Right renal cortex interstitium (tissue), 3 donors: ENCODE data around the gene DNAJB12. TPM values are rescaled to one million over a fixed set of nuclear protein-coding genes. Genes with fewer than 3 reads are reported as not detected.
"Not testable (repeated sequence)": the region's sequence is repeated elsewhere in the genome, so short reads cannot be mapped to it uniquely, and the experiment has no call there.

ENCODE experiments used
- DNase-seq, 3 donors: peaks; one replicate each; pipeline ENCODE4 v3.0.0-alpha.2; 2013; ENCODE audit warnings: low read depth in 3 of 3, low spot score in 2 of 3
- polyA plus RNA-seq, 3 donors: library from polyadenylated mRNA; unstranded; fragments of 120-200 nt; gene quantifications; one replicate each; pipeline ENCODE4 v1.2.1, GENCODE V29; 2013; ENCODE audit not compliant: insufficient read length in 3 of 3

Gene DNAJB12
- polyA plus RNA-seq, 3 donors, result 28.6 to 35.0 (median 32.7) TPM

DNA sequence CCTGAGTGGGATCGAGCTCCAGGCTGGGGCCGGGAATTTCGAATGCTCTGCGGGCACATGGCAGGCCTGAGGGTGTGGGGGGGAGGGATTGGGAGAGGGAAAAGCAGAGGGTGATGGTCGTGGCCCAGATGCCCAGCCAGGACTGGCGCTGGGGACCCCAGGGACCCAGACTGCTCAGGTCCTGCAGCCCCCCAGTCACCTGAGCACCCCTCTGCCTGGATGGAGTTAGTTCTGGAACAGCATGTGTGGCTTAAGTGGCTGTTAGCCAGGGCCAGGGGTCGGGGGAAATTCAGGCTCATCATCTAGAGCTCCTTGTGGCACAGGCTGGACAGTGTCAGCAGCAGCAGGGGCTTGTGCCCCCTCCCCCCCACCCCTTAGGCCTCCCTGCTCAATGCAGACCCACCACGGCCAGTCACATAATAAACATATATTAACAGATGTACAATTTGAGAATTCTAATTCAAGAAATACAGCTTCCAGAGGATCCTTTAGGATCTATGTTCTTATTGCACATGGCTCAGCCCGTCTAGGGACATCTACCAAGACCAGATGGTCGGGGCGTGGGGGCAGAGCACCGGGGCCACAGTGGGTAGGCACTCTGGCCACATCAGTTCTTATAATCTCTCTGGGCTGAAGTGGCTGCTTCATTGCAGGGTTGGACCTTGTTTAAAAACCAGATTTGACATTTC lies 22.2 kb downstream of the DNAJB12 start:
- DNase-seq, result no peak

DNA sequence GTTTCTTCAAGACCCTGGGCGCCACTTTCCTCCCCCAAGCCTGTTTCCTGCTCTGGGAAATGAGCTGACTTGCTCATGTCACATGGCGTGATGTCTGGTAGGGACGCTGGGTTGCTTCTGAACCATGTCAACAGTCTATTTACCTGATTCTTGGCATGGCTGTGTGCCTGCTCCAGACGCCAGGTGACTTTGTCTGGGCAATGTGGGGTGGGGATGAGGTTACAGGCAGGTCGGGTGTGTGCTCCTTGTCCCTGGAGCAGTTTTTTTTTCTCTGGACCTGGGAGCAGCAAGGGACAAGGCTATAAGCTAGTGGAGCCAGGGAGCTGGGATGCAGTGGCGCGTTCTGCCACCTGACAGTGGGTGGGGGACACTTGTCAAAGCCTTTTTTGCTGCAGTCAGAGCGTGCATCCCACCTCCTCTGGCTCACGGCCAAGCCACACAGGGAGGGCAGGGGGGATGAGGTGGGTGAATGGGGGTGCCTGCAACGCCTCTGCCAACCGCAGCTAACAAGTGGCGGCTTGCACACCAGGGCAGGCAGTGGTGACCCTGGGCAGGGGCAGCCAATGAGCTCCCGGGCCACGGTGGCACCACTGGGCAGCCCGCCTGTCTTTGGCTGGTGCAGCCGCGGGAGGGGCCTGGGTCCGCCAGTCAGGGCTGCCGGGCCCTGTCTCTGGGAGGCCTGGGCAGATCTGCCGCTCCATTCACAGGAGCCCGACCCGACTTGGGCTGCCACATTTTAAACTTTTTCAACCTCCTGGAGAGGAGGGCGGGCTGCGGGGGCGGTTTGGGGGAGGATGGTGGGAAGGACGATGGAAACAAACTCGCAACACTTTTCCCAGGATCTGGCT lies 22.9 kb downstream of the DNAJB12 start:
- peak in 2 of 3 donors; percentile 72 to 84 for DNase-seq

DNA sequence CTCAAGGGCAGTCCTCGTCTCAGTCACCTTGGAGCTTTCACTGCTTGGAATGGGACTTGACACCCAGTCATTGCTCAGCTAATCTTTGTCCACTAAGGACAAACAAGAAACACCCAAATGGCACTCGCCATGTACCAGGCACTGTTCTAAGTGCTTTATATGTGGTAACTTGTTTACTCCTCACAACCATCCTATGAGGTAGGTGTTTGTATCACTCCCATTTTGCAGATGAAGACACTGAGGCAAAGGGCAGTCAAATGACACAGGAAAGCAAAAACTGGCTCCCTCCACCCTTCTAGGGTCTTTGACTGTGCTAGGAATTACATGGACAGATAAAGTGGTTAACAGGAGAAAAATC lies 24.7 kb downstream of the DNAJB12 start:
- DNase-seq, result no peak

DNA sequence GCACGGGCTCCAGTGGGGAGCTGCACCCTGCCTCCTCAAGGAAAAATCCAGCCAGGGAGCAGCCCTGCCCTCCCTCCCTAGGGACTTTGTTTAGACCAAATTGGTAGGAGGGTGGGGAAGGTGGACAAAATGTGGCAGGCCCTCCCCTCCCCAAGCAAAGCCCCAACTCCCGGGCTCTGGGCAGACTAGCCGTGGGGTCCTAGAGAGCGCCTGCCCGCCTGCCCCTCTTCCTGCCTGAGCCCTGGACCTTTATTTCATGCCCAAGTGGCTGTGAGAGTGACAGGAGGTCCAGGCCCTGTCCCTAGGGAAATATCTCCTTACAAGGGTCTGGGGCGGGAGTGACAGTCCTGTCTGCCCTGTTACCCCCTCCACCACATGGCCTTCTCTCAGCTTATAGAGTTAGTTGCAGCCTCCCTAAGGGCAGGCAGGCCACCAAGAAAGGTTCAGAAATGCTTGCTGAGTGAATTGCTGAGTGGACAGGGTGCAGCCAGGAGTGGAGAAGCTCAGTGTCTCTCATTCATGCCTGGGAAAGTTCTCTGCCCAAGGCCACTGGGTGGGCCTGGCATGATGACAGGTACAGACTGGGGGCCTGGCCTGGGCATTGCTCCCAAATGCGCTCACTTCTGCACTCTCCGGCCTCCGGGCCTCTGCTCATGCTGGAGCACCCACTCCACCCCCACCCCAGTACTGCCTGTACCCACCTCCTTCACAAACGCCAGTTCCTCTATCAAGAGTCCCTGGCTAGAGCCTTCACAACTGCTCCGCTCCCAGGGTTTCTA lies 25.2 kb downstream of the DNAJB12 start:
- DNase-seq, result no peak

DNA sequence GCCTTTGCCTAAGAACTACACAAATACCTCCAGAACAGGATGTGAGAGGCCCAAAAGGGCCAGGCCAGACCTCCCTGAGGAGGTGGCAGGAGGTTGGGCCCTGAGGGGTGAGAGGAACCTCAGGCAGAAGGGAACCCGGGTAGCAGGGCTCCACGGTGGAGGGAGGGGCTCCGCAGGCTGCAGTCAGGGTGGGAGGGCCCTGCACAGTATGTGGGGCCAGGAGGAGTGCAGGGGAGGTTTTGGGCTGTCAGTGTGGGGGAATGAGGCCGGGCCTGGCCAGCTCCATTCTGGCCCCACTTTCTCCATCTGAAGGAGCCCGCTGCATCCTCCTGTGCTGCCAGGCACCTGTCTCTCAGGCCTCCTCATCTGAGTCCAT lies 25.9 kb downstream of the DNAJB12 start:
- no peak for DNase-seq

DNA sequence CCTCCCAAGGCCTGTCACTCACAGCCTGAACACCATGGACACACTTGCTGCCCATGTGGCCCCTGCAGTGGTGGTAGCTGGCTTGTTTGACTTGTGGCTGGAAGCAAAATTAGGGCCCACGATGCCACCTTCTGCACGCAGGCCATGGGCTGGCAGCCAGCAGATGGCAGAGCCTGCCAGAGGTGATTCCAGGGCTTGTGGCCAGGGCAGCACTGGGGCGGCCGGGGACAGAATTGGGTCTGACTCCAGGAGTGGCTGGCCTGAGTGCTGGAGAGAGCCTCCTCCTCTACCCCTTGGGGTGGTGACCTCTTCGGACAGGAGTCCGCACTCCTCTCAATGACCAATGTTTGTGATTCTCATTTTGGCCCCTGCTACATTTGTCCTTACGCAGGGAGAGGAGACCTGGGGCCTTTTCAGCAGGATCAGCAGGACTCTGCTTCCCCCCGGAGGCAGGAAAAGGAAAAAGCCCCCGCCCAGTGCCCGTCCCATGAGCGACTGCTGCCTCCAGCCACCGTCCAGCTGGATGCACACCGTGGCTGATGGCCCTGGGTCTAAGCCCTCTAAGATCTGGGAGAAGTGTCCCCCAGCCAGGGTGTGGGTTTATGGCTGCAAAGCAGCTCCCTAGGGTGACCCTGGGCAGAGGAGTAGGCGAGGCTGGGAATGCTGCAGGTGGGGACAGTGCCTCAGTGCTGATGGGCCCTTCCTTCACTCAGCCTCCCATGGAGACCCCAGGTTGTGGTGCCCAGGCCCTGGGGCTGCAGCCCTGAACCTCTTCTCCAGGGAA lies 26.5 kb downstream of the DNAJB12 start:
- DNase-seq, result no peak

DNA sequence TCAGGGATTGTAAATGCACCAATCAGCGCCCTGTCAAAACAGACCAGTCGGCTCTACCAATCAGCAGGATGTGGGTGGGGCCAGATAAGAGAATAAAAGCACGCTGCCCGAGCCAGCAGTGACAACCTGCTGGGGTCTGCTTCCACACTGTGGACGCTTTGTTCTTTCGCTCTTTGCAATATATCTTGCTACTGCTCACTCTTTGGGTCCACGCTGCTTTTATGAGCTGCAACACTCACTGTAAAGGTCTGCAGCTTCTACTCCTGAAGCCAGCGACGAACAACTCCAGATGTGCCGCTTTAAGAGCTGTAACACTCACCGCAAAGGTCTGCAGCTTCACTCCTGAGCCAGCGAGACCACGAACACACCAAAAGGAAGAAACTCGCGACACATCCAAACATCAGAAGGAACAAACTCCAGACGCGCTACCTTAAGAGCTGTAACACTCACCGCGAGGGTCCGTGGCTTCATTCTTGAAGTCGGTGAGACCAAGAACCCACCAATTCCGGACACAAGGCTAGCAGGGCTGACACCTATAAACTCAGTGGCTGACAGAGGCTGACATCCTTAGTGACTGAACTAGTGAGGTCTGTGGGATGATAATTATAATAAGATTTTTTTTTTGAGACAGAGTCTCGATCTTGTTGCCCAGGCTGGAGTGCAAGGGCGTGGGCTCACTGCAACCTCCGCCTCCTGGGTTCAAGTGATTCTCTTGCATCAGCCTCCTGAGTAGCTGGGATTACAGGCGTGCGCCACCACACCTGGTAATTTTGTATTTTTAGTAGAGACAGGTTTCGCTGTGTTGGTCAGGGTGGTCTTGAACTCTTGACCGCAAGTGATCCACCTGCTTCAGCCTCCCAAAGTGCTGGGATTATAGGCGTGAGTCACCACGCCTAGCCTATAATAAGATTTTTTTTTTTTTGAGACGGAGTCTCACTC lies 27.8 kb downstream of the DNAJB12 start:
- DNase-seq, result not testable (repeated sequence)

DNA sequence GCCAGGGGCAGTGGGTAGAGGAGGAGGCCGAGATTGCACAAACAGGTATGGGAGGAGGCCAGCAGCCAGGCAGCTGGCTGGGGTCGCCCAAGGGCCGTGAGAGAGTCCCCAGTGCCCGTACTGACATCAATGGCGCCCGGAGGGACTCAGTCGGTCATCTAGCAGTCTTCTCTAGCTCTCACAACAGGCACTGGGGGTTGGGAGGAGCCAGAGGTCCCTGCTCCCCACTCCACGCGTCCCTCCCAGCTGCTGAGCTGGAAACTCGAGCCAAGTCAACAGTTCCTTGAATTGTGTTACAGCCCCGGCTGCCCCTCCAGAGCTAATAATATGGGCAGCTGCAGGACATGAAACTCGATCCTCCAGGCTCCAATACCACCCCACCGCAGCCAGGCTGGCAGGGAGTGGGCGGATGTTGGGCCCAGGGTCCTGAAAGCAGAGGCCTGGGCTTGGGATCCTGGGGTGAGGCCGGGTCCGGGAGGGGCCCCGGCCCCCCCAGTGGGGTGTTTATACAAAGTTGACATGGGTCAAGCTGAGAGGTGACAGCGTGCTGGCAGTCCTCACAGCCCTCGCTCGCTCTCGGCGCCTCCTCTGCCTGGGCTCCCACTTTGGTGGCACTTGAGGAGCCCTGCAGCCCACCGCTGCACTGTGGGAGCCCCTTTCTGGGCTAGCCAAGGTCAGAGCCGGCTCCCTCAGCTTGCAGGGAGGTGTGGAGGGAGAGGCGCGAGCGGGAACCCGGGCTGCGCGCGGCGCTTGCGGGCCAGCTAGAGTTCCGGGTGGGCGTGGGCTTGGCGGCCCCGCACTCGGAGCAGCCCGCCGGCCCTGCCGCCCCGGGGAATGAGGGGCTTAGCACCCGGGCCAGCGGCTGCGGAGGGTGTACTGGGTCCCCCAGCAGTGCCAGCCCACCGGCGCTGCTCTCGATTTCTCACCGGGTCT lies 29.2 kb downstream of the DNAJB12 start:
- peak in 1 of 3 donors; percentile 80 for DNase-seq

DNA sequence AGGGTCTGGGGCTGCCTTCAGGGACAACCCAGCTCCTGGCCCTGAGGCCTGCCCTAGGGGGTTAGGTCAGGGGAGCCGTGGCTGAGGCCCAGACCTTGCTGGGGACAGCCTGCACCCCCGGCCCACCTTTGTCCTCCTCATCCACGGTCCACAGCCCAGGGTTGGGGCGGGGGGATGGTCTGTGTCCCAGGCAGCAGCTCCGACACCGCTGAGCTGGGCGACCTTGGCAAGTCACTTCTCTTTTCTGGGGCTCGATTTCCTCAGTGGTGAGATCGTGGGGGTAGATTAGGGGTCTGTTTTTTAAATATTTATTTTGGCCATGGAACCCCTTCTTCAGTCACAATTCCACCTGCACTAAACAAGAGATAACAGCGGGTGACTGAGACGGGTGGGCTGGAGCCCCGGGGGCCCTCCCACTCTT lies 30.9 kb downstream of the DNAJB12 start:
- DNase-seq, result no peak

DNA sequence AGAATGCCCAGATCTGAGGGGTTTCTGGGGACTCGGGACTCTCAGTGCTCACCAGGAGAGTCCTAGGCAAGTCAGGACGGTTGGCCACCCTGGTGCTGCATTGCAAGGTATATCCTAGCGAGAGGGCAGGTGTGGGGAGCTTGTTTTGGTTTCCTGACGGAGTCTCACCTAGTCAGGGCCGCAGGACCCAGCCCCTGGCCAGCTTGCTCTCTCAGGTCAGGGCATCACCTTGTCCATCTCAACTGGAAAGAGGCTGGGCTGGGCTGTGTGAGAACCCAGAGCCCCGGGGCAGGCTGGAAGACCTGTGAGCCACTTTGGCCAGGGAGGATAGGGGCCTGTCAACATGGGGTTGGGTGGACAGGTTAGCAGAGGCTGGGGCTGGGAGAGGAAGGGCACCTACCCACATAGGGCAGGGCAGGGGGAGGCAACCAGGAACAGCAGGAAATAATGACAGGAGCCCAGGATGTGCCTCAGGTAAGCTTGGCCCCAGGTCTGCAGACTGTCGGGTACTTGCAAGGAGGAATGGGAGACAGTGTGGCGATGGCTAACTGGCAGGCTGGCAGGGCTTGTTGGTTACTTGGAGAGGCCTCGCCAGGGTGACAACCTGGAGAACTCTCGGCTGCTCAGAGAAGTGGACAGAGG lies 31.5 kb downstream of the DNAJB12 start:
- no peak for DNase-seq

DNA sequence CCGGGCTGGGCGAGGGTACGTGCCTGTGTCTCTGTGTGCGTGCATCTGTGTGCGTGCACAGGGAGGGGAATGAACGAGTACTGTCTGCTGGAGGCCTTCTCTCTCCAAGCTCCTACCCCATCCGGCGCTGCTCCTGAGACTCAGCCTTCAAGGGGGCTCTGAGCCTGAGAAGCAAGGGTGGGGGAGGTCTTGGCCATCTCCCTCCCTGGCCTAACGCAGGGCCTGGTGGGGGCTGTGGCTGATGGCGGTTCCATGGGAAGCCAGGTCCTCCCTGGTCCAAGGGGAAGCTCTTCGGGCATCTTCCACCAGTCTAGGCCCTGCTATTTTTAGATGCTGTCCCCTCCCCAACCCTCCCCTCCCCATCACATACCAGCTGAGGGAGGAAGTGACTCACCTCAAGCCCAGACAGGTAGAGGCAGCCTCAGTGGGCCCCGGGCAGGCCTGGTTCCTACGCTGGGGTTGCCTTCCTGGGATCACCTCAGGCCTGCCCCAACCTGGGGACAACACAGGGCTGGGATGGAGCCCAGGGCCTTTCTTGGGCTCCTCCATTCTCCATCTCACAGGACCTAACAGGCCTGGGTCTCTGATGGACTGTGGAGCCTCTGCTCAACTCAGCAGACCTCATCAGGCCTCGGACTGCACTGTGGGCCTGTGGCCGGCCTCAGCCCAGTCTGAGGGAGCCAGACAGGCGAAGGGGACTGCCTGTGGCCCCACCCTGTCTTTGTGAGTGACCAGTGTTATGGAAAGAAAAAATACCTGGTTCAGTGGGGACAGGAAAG lies 32.2 kb downstream of the DNAJB12 start:
- no peak for DNase-seq

DNA sequence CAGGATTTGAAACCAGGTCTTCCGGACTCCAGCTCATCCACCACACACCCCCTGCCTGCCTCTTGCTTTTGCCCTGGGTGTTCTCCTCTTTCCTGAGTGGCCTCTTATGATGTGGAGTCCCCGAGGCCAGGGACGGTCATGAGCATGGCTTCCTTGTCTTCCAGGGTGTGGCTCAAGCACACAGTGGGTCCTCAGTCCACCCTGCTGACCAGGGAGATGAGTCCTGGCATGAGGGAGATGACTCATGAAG lies 32.8 kb downstream of the DNAJB12 start:
- DNase-seq, result no peak

DNA sequence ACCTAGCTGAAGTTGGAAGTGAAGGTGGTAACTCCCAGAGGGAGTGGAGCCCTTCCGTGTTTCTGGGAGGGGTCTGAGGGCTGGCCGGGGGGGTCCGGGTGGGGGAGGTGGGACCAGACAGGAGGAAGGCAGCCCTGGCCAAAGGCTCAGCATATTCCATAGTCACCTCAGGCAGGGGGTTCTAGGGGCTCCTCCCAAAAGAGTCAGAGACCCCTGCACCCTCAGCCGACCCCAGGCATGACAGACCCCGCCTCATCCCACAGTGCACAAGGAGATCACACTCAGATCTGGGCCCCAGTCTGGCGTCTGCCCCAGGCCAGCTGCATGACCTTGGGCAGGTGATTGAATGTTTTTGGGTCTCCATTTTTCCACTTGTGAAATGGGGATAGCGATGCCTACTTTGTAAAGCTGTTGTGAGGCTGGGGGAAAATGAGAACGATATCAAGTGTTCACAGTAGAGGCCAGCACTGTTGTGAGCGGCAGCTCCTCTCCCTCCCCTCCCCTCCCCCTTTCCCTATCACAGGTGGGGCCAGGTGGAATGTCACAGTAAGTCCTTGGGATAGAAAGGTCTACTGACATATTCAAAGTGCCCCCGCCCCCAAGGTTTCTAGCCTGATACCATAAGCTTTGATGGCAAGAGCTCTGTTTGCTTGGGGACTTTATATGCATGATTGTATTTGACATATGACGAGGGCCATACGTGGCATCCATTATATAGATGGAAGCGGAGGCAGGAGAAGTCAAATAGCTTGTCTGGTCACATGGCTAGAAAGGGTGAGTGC lies 33.3 kb downstream of the DNAJB12 start:
- DNase-seq, result no peak

DNA sequence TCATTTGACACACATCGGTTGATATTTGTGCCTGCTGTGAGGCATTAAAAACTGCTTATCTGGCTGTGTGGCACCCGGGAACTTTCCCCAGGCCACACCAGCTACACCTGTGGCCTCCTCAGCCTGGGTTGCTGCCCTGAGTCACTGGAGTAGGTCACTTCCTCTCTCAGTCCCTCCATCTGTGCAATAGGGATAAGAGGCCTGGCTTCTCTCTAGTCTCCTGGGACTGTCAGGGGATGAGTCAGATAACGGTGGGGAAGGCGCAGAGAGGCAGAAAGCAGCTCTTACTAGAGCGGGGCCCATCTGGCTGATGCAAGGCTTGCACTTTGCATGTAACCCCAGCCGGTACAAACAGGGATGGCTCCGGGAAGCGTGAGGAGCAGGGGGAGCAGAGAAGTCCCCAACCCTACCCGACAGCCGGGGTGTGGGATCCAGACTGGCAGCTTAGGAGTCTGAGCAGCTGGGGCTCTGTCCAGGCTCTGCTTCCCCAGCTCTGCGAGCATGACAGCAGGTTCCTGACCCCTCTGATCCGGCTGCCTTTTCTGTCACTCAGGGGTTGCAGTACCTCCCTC lies 34.0 kb downstream of the DNAJB12 start:
- no peak for DNase-seq

DNA sequence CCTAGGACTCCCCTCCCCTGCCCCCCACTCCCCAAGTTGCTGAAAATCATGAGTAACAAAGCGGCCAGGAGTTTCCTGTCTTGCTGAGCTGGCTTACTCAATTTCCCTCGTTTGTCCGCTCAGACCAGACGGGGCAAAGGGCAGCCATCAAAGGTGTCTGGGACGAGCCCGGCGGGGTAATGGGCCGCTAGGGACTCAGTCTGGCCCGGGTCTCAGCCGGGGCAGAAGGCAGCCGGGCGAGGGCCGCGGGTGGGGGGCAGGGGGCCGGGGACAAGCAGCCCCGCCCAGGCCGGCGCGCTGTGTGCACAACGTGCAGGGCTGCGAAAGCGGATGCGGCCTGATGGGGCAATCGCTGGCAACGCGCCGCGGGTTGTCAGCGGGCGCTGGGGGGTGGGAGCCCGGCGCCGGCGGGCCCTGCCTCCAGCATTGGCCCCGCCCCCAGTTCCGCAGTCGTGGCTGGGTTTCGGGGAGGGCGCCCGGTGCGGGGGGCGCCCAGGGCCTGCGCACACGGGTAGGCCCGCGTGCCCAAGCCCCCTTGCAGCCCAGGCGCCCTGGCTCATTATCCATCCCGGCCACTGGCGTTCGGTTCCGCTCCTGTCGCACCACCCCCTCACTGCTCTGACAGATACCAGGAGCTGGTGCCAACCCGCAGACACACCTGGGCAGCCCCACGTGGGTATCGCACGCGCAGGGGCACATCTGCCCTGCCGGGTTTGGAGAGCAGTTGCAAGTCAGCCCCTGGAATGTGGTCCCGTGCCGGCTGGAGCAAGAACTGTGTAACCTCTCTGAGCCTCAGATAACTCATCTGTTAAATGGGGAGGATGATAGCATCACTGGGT lies 35.1 kb downstream of the DNAJB12 start:
- DNase-seq, result no peak
